ENCODE results near the gene RPS6KA5. TPM values are rescaled to one million over a fixed set of nuclear protein-coding genes. Genes with fewer than 3 reads are reported as not detected.
A peak's percentile ranks its signal among the peaks of the same experiment; 100 is the strongest.

RPS6KA5 gene
- total and polyA plus RNA-seq, 8 donors, result 1.6 to 25.0 (median 8.5) TPM

GRCh38 chr14:90803249-90803648 is 257.2 kb downstream of the RPS6KA5 start:
- WGBS, 5 donors, result 84 to 93% (median 89%) methylated on average over 2 of the region's 2 CpGs
- Histone ChIP-seq H3K4me1 (peaks cover 5 to 51% (median 32%) of the 10 kb centered on the region in 4 donors), H3K27ac (peak overlapping the region in 3 of 5 donors; percentile 33 to 60 (median 56)), H3K27me3 (no peaks in the 10 kb centered on the region), H3K4me3 (no peak overlapping the region), H3K36me3 (no peaks in the 10 kb centered on the region), H3K9me3 (no peaks in the 10 kb centered on the region)
- intact Hi-C loops (cut with DNase I; ENCODE audit: low total_unique reads), result no loop called here
- no peak for TF ChIP-seq POLR2AphosphoS5 (IDR thresholded peaks at IDR 0.05)
- no peak for TF ChIP-seq POLR2A (IDR thresholded peaks at IDR 0.05)
- DNase-seq, result no peak

- Histone ChIP-seq H3K27ac (no peak overlapping the region), H3K9me3 (no peaks in the 10 kb centered on the region), H3K36me3 (no peaks in the 10 kb centered on the region), H3K4me1 (peaks cover 0 to 28% (median 11%) of the 10 kb centered on the region in 4 donors), H3K4me3 (no peak overlapping the region), H3K27me3 (no peaks in the 10 kb centered on the region)
- no peak for DNase-seq
- WGBS, 5 donors, result 78 to 84% (median 82%) methylated on average over 5 of the region's 5 CpGs
- no peak for TF ChIP-seq POLR2AphosphoS5 (IDR thresholded peaks at IDR 0.05)
- no peak for TF ChIP-seq POLR2A (IDR thresholded peaks at IDR 0.05)
- no peak for TF ChIP-seq CTCF (IDR thresholded peaks at IDR 0.05)
- TF ChIP-seq EP300 (IDR thresholded peaks at IDR 0.05), result no peak
- intact Hi-C loops (cut with DNase I; ENCODE audit: low total_unique reads), result no loop called here
Measured at GRCh38 chr14:90799420-90799819, 261.0 kb downstream of the RPS6KA5 start.

GRCh38 chr14:90797919-90798318 is 262.5 kb downstream of the RPS6KA5 start:
- H3K4me1 ChIP-seq, result peaks cover 0 to 17% (median 6%) of the 10 kb centered on the region in 4 donors
- intact Hi-C loops (cut with DNase I; ENCODE audit: low total_unique reads), result no loop called here
- no peak overlapping the region for H3K4me3 ChIP-seq
- H3K27me3 ChIP-seq, result no peaks in the 10 kb centered on the region
- no peak for TF ChIP-seq POLR2A (IDR thresholded peaks at IDR 0.05)
- TF ChIP-seq CTCF (IDR thresholded peaks at IDR 0.05), result no peak
- TF ChIP-seq EP300 (IDR thresholded peaks at IDR 0.05), result no peak
- H3K9me3 ChIP-seq, result no peaks in the 10 kb centered on the region
- no peak overlapping the region for H3K27ac ChIP-seq
- DNase-seq, result no peak
- 86 to 93% (median 88%) methylated on average over 12 to 13 of the region's 13 CpGs for whole genome bisulfite sequencing, 5 donors
- H3K36me3 ChIP-seq, result no peaks in the 10 kb centered on the region

Small RNAs within 50 kb of the gene (small RNA-seq; reads per million reads assigned to genes)
- 0 reads per million in 4 donors for gene RNU7-30P

Other genes starting within 250 kb of the RPS6KA5 start
- gene TTC7B, start 244.2 kb downstream of the RPS6KA5 start, total RNA-seq, result 100 to 1,000 TPM in 1 of 5 donors, 10 to 100 TPM in 4; 15.1 to 110 (median 48.7) TPM
- gene TTC7B, start 244.2 kb downstream of the RPS6KA5 start, polyA plus RNA-seq, result 10 to 100 TPM in 2 of 3 donors, 1 to 10 TPM in 1; 6.8 to 14.3 (median 13.4) TPM
- gene DGLUCY, start 53.4 kb upstream of the RPS6KA5 start, total RNA-seq, result 100 to 1,000 TPM in 2 of 5 donors, 10 to 100 TPM in 3; 54.3 to 122 (median 87.9) TPM
- gene DGLUCY, start 53.4 kb upstream of the RPS6KA5 start, polyA plus RNA-seq, result 10 to 100 TPM; 24.1 to 32.9 (median 28.9) TPM
- gene GPR68, start 184.1 kb upstream of the RPS6KA5 start, total RNA-seq, result 10 to 100 TPM in 2 of 5 donors, 1 to 10 TPM in 1, not detected in 2; 4.0 to 19.3 (median 11.0) TPM
- 10 to 100 TPM in 1 of 3 donors, 1 to 10 TPM in 2; 1.9 to 10.9 (median 7.2) TPM for gene GPR68, start 184.1 kb upstream of the RPS6KA5 start, polyA plus RNA-seq

Measured in stomach (tissue), 9 donors.